M059J (cell line): ENCODE results near the gene PPP1R12B. TPM values are rescaled to one million over a fixed set of nuclear protein-coding genes. Genes with fewer than 3 reads are reported as not detected.
A peak's percentile ranks its signal among the peaks of the same experiment; 100 is the strongest.
"Not testable (repeated sequence)": the region's sequence is repeated elsewhere in the genome, so short reads cannot be mapped to it uniquely, and the experiment has no call there.

Experiments
- DNase-seq: peaks from one replicate; pipeline ENCODE4 v3.0.0-alpha.2; 2012; ENCODE audit warnings: low read depth
- total RNA-seq: library from RNA; depleted of rRNA; stranded (reverse); fragments of >200 nt; shearing (Covaris generic); gene quantifications from 2 replicates; pipeline ENCODE4 v1.2.3, GENCODE V29; 2014

PPP1R12B gene
- total RNA-seq, 1 experiment from 2014 or later: 9.3 TPM

DNA sequence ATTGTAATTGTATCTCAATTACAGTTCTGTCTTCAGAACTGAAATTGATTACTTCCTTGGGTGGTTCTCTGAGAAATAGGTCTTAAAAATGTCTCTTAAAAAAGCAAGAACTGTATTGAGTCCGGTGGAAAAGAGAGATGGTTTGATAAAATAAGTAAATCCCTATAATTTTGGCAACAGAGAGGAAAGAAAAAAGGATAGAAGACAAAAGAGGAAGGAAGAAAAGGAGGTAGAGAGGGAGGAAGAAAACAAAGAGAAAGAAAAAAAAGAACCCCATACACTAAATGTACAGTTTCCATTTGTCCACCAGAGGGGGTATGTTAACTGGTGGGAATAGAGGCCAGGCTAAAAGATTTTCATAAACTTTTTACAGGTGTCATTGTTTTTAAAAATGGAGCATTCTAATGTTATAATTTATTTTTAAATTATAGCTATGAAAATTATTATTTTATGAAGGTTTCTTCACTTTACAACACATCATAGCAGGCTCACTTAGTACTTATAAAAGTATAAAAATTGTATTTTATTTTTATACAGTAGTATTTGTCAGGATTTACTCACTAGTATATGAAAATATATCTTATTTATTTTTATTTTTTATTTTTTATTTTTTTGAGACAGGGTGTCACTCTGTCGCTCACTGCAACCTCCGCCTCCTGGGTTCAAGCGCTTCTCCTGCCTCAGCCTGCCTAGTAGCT lies 4.7 kb upstream of the PPP1R12B start:
- peak; percentile 63 for DNase-seq

GRCh38 chr1:202348005-202348508 lies 442 bp upstream of the PPP1R12B start:
- no peak for DNase-seq

- DNase-seq: peak; percentile 83
Observed at GRCh38 chr1:202349206-202349928, 868 bp downstream of the PPP1R12B start.

GRCh38 chr1:202351725-202352124 lies 3.2 kb downstream of the PPP1R12B start:
- peak; percentile 36 for DNase-seq

- DNase-seq: not testable (repeated sequence)
Observed at GRCh38 chr1:202352583-202353197, 4.2 kb downstream of the PPP1R12B start.

DNA sequence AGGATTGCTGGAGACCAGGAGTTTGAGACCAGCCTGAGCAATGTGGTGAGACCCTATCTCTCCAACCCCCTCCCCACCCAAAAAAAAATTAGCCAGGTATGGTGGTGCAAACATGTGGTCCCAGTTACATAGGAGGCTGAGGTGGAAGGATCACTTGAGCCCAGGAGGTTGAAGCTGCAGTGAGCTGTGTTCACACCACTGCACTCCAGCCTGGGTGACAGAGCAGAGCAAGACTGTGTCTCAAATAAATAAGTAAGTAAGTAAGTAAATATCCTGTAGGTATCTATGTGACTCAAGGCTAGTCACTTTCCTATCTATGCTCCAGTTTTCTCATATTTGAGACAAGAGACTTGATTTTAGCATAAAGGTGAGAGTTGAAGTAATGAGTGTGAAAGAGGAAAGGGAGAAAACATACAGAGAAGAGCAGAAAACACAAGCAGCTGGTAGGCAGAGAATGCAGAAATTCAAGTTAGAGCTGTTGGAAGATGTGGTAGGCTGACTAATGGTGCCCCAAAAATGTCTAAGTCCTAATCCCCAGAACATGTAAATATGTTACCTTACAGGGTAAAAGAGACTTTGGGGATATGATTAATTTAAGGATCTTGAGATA lies 7.5 kb downstream of the PPP1R12B start:
- no peak for DNase-seq

GRCh38 chr1:202357506-202357905 lies 9.0 kb downstream of the PPP1R12B start:
- no peak for DNase-seq

DNA sequence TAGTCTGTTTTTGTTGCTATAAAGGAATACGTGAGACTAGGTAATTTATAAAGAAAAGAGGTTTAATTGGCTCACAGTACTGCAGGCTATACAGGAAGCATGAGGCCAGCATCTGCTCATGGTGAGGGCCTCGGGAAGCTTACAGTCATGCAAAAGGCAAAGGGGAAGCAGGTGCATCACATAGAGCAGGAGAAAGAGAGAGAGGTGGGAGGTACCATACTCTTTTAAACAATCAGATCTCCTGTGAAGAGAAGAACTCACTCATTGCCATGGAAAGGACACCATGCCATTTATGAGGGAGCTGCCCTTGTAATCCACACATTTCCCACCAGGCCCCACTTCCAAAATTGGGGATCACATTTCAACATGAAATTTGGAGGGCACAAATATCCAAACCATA lies 12.7 kb downstream of the PPP1R12B start:
- no peak for DNase-seq

GRCh38 chr1:202361701-202362100 lies 13.2 kb downstream of the PPP1R12B start:
- DNase-seq: no peak

DNA sequence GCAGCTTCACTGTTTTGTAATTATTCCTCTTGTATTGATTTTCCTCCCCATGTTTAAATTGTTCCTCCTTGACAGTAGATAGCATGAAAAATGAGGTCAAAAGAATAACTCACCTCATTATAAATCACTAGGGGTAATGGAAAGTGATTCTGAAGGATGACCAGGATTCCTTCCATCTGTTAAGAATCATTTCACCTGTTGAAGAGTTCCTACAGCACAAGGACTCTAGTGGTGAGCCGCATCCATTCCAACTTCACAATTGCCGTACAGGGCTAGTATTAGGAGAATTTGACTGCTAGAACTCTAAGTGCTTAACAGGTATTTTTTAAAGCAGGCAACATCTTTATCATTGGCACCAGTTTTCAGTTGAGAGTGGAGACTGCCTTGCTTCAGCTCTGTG lies 13.7 kb downstream of the PPP1R12B start:
- no peak for DNase-seq

GRCh38 chr1:202365092-202365815 lies 16.8 kb downstream of the PPP1R12B start:
- DNase-seq: peak; percentile 56

DNA sequence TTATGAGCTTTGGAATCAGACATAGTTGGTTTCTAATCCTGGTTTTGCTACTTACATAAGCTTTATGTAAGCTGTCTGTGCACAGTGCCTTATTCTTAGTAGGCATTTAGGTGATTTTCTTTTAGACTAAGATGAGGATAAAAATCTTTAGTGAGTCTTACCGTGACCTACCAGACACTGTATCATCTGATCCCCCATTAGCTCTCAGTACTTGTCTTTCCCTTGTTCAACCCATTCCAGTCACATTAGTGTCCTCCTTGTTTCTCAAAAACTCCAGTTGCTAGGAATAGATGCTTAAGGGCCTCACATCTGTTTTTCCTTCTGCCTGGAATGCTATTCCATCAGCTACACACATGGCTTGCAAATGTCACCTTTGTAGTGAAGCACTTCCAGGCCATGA lies 18.8 kb downstream of the PPP1R12B start:
- no peak for DNase-seq

GRCh38 chr1:202370906-202371305 lies 22.4 kb downstream of the PPP1R12B start:
- not testable (repeated sequence) for DNase-seq

DNA sequence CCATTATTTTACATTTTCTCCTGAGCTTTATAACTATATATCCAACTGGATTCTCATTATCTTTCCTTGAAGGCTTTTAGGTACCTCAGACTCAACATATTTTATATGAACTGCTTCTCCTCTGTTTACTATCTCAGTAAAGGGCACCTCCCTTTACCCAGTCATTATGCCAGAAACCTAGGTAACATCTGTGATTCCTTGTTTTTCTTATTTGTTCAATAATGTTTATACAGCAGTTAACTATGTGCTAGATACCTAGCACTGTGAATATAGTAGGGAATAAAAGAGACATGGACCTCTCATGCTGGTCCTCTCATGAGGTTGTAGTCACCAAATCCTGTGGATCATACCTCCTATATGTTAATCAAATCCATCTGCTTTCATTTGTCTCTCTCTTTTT lies 25.6 kb downstream of the PPP1R12B start:
- no peak for DNase-seq

DNA sequence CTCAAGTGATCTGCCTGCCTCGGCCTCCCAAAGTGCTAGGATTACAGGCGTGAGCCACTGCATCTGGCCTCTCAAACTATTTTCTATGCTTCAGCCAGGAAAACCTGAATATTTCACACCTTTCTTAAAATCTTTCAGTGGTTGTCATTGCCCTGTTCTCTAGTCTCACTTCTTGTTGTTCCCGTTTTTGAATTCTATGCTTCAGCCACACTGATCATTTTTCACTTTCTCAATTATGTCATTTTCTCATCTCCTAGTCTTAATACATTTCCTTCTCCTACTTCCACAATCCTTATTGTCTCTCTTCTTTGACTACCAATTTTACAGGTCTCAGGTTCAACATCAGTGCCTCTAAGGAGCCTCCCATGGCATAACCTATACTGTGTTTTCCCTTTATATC lies 26.7 kb downstream of the PPP1R12B start:
- DNase-seq: not testable (repeated sequence)

DNA sequence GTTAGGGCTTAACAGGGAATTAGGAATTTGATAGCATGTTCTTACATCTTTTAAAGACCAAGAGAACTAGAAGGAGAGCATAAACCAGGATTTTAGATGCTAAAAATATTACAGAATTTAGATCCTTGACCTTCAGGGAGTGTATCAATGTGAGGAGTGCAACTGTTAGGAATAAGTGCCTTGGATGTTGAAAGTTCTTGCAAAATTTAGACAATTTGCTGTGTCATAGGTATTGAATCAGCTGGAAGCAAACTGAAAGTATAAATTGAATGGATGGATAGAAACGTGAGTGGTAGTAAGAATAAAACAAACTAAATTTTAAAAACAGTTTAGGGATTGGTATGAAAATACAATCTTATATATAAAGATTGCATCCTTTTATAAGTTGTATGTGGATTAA lies 27.7 kb downstream of the PPP1R12B start:
- DNase-seq: no peak

GRCh38 chr1:202379884-202380529 lies 31.5 kb downstream of the PPP1R12B start:
- peak; percentile 36 for DNase-seq

DNA sequence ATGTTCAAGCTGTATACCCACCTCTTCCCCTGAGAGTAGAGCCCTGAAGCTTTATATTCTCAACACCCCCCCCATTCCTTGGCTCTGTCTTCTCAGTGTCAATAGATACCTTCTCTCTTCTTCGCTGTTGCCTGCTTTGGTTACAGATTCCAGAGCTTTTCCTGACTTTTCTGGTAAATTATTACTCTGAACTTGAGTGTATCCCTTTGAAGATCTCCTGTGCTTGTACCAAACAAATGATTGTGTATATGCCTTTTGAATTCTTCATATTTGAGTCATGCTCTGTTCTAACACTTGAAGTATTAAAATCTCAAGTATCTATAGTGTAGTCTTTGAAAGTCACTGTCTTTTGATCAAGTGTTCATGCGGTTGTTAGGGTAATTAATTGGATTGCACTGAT lies 32.0 kb downstream of the PPP1R12B start:
- peak; percentile 4 for DNase-seq

DNA sequence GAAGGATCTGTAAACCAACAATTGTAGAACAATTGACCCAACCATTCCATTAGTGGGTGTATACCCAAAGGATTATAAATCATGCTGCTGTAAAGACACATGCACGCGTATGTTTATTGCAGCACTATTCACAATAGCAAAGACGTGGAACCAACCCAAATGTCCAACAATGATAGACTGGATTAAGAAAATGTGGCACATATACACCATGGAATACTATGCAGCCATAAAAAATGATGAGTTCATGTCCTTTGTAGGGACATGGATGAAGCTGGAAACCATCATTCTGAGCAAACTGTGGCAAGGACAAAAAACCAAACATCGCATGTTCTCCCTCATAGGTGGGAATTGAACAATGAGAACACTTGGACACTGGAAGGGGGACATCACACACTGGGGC lies 33.4 kb downstream of the PPP1R12B start:
- DNase-seq: not testable (repeated sequence)

DNA sequence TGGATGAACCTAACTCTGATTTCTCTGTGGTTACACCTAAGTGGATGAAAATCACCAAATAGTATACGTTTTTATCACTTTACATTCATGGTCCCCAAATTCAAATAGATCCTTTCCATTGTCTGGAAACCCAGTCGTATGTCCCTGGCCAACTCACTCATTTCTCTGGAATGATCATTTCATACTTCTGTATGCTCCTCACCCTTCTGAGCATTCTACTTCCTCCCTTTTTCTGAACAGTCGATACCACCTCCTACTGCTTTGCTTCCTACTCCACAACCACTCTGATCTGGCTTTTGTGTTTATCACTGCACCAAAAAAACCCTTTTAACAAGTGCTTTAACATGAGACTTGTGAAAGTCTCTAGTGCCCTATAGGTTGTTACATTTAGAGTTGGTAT lies 47.3 kb downstream of the PPP1R12B start:
- peak; percentile 5 for DNase-seq

- DNase-seq: no peak
Observed at GRCh38 chr1:202397256-202397655, 48.8 kb downstream of the PPP1R12B start.
